GM10847 (cell line): ENCODE measurements around the gene DCDC1.

Experiments
- POLR2A ChIP-seq: IDR thresholded peaks from 2 replicates; pipeline ENCODE4 v1.6.1; 2011; ENCODE audit not compliant: insufficient read length; ENCODE audit errors: extremely low read depth

Gene DCDC1

GRCh38 chr11:31022080-31022479, 347.5 kb downstream of the DCDC1 start:
- TF ChIP-seq POLR2A: no peak

GRCh38 chr11:31019786-31020185, 349.8 kb downstream of the DCDC1 start:
- TF ChIP-seq POLR2A: no peak

GRCh38 chr11:31005202-31005601, 364.3 kb downstream of the DCDC1 start:
- TF ChIP-seq POLR2A: no peak

- TF ChIP-seq POLR2A: no peak
These were observed 368.1 kb downstream of the DCDC1 start for GRCh38 chr11:31001427-31001826.

GRCh38 chr11:31000381-31000780, 369.2 kb downstream of the DCDC1 start:
- no peak for TF ChIP-seq POLR2A

GRCh38 chr11:30992513-30992849, 377.1 kb downstream of the DCDC1 start:
- no peak for TF ChIP-seq POLR2A

GRCh38 chr11:30991802-30992512, 377.6 kb downstream of the DCDC1 start:
- TF ChIP-seq POLR2A: no peak

- TF ChIP-seq POLR2A: no peak
These were observed 378.2 kb downstream of the DCDC1 start for GRCh38 chr11:30991376-30991775.

- TF ChIP-seq POLR2A: no peak
These were observed 378.8 kb downstream of the DCDC1 start for GRCh38 chr11:30990625-30991296.

- TF ChIP-seq POLR2A: no peak
These were observed 381.7 kb downstream of the DCDC1 start for GRCh38 chr11:30987819-30988218.

GRCh38 chr11:30985536-30985935, 384.0 kb downstream of the DCDC1 start:
- no peak for TF ChIP-seq POLR2A

- TF ChIP-seq POLR2A: no peak
These were observed 384.7 kb downstream of the DCDC1 start for GRCh38 chr11:30984827-30985226.

GRCh38 chr11:30984442-30984816, 385.1 kb downstream of the DCDC1 start:
- no peak for TF ChIP-seq POLR2A

- no peak for TF ChIP-seq POLR2A
These were observed 385.6 kb downstream of the DCDC1 start for GRCh38 chr11:30983776-30984441.

- TF ChIP-seq POLR2A: no peak
These were observed 386.4 kb downstream of the DCDC1 start for GRCh38 chr11:30983143-30983542.

- no peak for TF ChIP-seq POLR2A
These were observed 402.0 kb downstream of the DCDC1 start for GRCh38 chr11:30967579-30967978.
